ENCODE data around the gene ACSM3.

The ACSM3 gene

DNA sequence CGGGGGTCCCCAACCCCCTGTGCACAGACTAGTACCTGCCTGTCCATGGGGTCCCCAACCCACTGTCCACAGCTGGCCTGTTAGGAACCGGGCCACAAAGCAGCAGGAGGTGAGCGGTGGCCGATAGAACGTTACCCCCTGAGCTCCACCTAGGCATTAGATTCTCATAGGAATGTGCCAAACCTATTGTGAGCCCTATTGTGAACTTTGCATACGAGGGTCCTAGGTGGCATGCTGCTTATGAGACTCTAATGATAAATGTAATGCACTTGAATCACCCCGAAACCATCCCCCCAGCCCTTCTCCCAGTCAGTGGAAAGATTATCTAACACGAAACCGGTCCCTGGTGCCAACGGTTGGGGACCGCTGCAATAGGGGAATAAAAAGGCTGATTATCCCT, 44.0 kb downstream of the ACSM3 start:
- no peak for DNase-seq

GRCh38 chr16:20811889-20812439, 48.1 kb downstream of the ACSM3 start:
- DNase-seq: no peak

DNA sequence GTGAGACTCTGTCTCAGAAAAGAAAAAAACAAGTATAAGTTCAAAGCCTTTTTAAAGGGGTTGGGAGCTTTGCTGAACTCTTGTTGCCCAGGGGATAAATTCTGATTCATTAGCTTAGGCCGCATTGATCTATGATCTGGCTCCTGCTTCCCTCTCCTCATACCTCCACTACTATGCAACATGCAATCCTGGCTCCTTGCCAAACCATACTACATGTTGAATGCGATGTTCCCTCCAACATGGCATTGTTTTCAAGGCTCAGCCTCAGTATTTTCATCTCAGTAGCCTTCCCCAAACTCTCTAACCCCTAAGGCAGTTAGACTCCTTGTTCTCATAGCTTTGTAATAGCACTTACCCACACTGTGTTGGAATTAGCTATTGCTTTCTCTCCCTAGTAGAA, 48.7 kb downstream of the ACSM3 start:
- no peak for DNase-seq

DNA sequence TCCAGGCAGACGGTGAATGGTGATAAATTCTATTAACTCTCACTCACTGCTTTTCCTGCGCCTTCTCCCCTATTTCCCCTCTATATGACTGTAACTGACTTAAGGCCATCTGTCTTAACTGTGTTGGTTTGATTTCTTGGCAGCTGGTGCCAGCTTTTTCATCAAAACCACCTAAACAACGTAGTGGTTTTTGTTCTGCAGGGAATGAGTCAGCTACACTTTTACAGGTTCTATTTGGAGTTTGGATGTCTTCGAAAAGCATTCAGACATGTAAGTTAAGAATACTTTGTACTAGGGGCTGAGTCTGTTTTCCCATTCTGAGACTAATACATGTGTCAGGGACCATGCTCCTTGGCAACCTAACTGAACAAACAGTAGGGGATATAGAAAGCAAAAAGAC, 51.0 kb downstream of the ACSM3 start:
- DNase-seq: no peak

GRCh38 chr16:20818929-20819585, 55.2 kb downstream of the ACSM3 start:
- no peak for DNase-seq

- no peak for DNase-seq
These were observed 57.9 kb downstream of the ACSM3 start for GRCh38 chr16:20821682-20822081.

- no peak for DNase-seq
These were observed 58.9 kb downstream of the ACSM3 start for GRCh38 chr16:20822521-20823325.

GRCh38 chr16:20826039-20826566, 62.3 kb downstream of the ACSM3 start:
- DNase-seq: no peak

- DNase-seq: no peak
These were observed 65.7 kb downstream of the ACSM3 start for GRCh38 chr16:20829536-20829935.

DNA sequence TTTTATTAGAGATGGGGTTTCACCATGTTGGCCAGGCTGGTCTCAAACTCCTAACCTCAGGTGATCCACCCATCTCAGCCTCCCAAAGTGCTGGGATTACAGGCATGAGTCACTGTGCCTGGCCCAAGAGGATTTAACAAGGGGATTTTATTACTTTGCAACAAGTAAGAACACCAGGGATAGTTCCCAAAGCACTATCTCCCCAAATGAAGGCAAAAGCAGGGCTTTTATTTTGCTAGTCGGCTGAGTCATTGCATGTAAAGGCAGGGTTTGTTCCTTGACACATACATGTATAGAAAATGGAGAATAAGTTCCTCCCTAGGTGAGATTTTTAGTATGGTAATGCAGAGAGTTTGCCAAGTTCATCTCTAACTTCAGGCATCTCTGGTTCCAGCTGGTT, 66.6 kb downstream of the ACSM3 start:
- no peak for DNase-seq

GRCh38 chr16:20833086-20833485, 69.3 kb downstream of the ACSM3 start:
- DNase-seq: no peak

- no peak for DNase-seq
These were observed 74.4 kb downstream of the ACSM3 start for GRCh38 chr16:20838240-20838639.

DNA sequence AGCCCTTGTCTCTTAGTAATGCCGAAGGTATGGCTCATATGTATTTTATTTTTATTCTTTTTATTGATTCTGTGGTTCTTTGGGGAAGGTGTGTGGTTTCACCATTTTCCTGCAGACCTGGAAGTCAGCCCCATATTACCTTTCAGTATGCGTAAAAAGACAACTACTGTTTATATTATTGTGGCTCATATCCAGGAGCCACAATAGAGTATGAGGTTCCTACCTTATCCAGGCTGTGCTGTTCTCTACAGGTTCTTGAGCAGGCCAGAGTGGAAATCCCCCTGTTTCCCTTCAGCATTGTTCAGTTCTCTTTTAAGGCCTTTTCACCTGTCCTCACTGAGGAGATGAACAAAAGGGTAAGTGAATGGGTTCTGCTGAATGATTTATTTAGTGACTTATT, 75.7 kb downstream of the ACSM3 start:
- no peak for DNase-seq

GRCh38 chr16:20844054-20844453, 80.2 kb downstream of the ACSM3 start:
- no peak for DNase-seq

DNA sequence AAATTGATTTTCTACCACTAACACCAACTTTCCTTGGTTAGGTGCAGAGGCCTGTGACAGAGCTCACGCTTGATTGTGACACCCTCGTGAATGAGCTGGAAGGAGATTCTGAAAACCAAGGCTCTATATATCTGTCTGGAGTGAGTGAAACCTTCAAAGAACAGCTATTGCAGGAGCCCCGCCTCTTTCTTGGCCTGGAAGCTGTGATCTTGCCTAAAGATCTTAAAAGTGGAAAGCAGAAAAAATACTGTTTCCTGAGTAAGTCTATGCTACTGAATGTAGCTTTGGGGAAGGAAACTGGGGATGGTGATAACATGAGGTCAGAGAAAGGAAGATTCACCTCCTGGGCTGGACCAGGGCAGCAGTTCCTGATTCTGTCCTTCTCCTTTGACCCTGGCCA, 80.8 kb downstream of the ACSM3 start:
- peak; percentile 27 for DNase-seq

DNA sequence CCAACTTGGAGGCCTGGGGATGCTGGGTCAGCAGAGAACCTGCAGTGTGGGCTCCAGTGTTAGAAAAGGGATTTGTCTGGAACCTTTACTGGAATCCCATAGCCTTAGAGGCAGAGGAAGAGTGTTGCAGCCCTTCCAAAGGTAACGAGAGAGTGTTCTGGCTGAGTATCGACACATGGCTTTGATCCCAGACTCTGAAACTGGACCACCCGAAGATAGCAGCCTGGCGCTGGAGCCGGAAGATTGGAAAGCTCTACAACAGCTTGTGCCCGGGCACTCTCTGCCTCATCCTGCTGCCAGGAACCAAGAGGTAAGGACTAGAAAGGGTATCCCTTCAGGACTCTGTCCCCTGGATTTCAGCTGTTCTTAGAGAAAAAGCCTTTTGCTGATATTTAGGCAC, 82.2 kb downstream of the ACSM3 start:
- no peak for DNase-seq

DNA sequence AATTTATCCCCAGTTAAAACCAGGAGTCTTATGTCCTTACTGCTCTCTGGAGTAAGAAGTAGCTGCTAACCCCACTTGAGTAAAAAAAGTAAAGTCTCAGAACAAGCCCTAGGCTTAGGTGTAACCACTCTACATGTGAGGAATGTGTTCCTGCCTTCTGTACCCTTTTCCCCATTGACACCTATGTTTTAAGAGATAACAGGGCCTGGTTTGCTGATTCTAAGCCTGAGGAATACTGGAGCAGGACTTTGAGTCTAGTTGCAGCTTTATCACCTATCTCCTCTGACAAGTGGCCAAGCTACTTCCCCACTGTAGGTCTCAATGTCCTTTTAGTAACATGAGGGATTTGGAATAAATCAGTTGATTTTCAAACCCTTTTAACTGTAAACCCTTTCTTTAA, 82.7 kb downstream of the ACSM3 start:
- no peak for DNase-seq

All from activated CD4-positive, alpha-beta T cell treated with anti-CD3 and anti-CD28 coated beads for 48 hours (primary cell).